Keratinocyte (primary cell): Measurements from ENCODE around the gene CLSTN2. TPM values are rescaled to one million over a fixed set of nuclear protein-coding genes. Genes with fewer than 3 reads are reported as not detected.

Experiments
- DNase-seq: peaks from one replicate; pipeline ENCODE4 v3.0.0-alpha.2; 2011; ENCODE audit warnings: low read depth, missing footprints, low spot score
- FAIRE-seq: peaks from 2 replicates; lab custom pipeline; 2011; peaks lifted over from hg19 to GRCh38; lab: Jason Lieb, UNC
- H2AFZ ChIP-seq: 2 replicates; pipeline ENCODE4 v1.6.0; 2012; ENCODE audit warnings: low read length, control low read depth, inconsistent platforms; ENCODE audit not compliant: control insufficient read depth
- H3K27ac ChIP-seq: 2 replicates; pipeline ENCODE4 v1.5.1; 2011; ENCODE audit warnings: low read length; ENCODE audit not compliant: control insufficient read depth, insufficient read depth
- H3K27me3 ChIP-seq: 3 replicates; pipeline ENCODE4 v1.6.0; 2011; ENCODE audit warnings: low read length; ENCODE audit not compliant: control insufficient read depth, insufficient read depth; ENCODE audit errors: extremely low read depth
- H3K36me3 ChIP-seq, 2 experiments: 2 replicates in 1 of 2; 3 replicates in 1 of 2; pipeline ENCODE4 v1.5.1; 2011; ENCODE audit warnings: low read length in 2 of 2, mild to moderate bottlenecking in 1 of 2; ENCODE audit not compliant: control insufficient read depth in 2 of 2, insufficient read depth in 2 of 2; ENCODE audit errors: extremely low read depth in 1 of 2
- H3K4me1 ChIP-seq: 3 replicates; pipeline ENCODE4 v1.5.1; 2011; ENCODE audit warnings: low read length; ENCODE audit not compliant: control insufficient read depth, insufficient read depth; ENCODE audit errors: extremely low read depth
- H3K4me2 ChIP-seq: 3 replicates; pipeline ENCODE4 v1.6.0; 2011; ENCODE audit warnings: low read depth, low read length; ENCODE audit not compliant: control insufficient read depth, insufficient read depth; ENCODE audit errors: extremely low read depth
- H3K4me3 ChIP-seq, 3 experiments: fragments of 200-600 bp in 1 of 3; sonication (generic) in 1 of 3; 2 replicates in 2 of 3; 3 replicates in 1 of 3; pipeline ENCODE4 v1.5.1; 2011 to 2016; ENCODE audit warnings: low read length in 3 of 3, mild to moderate bottlenecking in 3 of 3, control low read depth in 2 of 3, inconsistent platforms in 1 of 3, low read depth in 1 of 3, mixed read lengths in 1 of 3, mixed run types in 1 of 3, moderate library complexity in 1 of 3; ENCODE audit not compliant: control insufficient read depth in 2 of 3, insufficient read depth in 2 of 3; ENCODE audit errors: extremely low read depth in 1 of 3
- H3K79me2 ChIP-seq: 2 replicates; pipeline ENCODE4 v1.6.0; 2012; ENCODE audit warnings: low read length; ENCODE audit not compliant: control insufficient read depth, insufficient read depth
- H3K9ac ChIP-seq: 3 replicates; pipeline ENCODE4 v1.6.0; 2011; ENCODE audit warnings: low read length; ENCODE audit not compliant: control insufficient read depth, insufficient read depth; ENCODE audit errors: extremely low read depth
- H3K9me1 ChIP-seq: 3 replicates; pipeline ENCODE4 v1.6.0; 2011; ENCODE audit warnings: low read length; ENCODE audit not compliant: control insufficient read depth, insufficient read depth; ENCODE audit errors: extremely low read depth
- H3K9me3 ChIP-seq: 2 replicates; pipeline ENCODE4 v1.5.1; 2012; ENCODE audit warnings: low read depth, low read length; ENCODE audit not compliant: control insufficient read depth
- H4K20me1 ChIP-seq: 3 replicates; pipeline ENCODE4 v1.6.0; 2011; ENCODE audit warnings: low read length; ENCODE audit not compliant: control insufficient read depth, insufficient read depth; ENCODE audit errors: extremely low read depth
- EZH2 ChIP-seq: IDR thresholded peaks from one replicate; pipeline ENCODE4 v1.6.1; 2012; ENCODE audit warnings: inconsistent platforms, mild to moderate bottlenecking, low read length, moderate library complexity
- dilution Hi-C: fragments of 300-500 bp; cut with MboI; formaldehyde crosslinking; loops from one replicate; pipeline ENCODE4 v1.7.0; 2020; ENCODE audit warnings: low sequenced_read_pairs; ENCODE audit not compliant: extremely low pct_ligation_motif_present
- polyA plus RNA-seq, 5 experiments: library from polyadenylated mRNA; depleted of rRNA in 3 of 5; stranded (reverse) in 3 of 5; stranded (forward) in 1 of 5; unstranded in 1 of 5; fragments of >200 nt; gene quantifications; 1 replicate in 1 of 5; 2 replicates in 3 of 5; 3 replicates in 1 of 5; pipeline versions ENCODE4 v1.2.1 to v1.2.3, GENCODE V29; 2011 to 2012; ENCODE audit warnings: missing spikeins in 2 of 5, low read depth in 1 of 5, low replicate concordance in 1 of 5
- TF ChIP-seq, protein P1 (sequence below), 3 experiments: IDR thresholded peaks in 1 of 3; conservative IDR thresholded peaks in 1 of 3; optimal IDR thresholded peaks in 1 of 3; 2 replicates in 2 of 3; 3 replicates in 1 of 3; pipeline versions ENCODE3 to v1.5.1; 2011; ENCODE audit warnings: low read length in 3 of 3, mild to moderate bottlenecking in 3 of 3, moderate library complexity in 2 of 3, control low read depth in 1 of 3, inconsistent platforms in 1 of 3; ENCODE audit not compliant: insufficient read depth in 2 of 3; ENCODE audit errors: extremely low read depth in 1 of 3

Gene CLSTN2
- polyA plus RNA-seq, 1 donor (not counting 4 experiments of a cell fraction or from before 2014, with no cell fraction given), result 0.09 TPM

DNA sequence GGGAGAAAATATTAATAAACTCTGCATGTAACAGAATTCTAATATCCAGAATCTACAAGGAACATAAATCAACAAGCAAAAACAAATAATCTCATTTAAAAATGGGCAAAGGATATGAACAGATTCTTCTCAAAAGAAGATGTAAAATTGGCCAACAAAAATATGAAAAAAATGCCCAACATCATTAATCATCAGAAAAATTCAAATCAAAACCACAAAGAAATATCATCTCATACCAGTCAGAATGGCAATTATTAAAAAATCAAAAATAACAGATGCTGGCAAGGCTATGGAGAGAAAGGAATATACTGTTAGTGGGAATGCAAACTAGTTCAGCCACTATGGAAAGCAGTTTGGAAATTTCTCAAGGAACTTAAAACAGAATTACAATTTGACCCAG lies 592.2 kb downstream of the CLSTN2 start:
- no peaks in the 10 kb centered on the region for H3K36me3 ChIP-seq
- no peak overlapping the region for H3K9ac ChIP-seq
- DNase-seq, result no peak
- dilution Hi-C loops, result no loop called here
- no peaks in the 10 kb centered on the region for H3K27me3 ChIP-seq
- TF ChIP-seq EZH2, result no peak
- TF ChIP-seq, protein P1, sequence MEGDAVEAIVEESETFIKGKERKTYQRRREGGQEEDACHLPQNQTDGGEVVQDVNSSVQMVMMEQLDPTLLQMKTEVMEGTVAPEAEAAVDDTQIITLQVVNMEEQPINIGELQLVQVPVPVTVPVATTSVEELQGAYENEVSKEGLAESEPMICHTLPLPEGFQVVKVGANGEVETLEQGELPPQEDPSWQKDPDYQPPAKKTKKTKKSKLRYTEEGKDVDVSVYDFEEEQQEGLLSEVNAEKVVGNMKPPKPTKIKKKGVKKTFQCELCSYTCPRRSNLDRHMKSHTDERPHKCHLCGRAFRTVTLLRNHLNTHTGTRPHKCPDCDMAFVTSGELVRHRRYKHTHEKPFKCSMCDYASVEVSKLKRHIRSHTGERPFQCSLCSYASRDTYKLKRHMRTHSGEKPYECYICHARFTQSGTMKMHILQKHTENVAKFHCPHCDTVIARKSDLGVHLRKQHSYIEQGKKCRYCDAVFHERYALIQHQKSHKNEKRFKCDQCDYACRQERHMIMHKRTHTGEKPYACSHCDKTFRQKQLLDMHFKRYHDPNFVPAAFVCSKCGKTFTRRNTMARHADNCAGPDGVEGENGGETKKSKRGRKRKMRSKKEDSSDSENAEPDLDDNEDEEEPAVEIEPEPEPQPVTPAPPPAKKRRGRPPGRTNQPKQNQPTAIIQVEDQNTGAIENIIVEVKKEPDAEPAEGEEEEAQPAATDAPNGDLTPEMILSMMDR (optimal IDR thresholded peaks at IDR 0.05 in 1 of 3, IDR thresholded peaks at IDR 0.05 in 1 of 3, conservative IDR thresholded peaks at IDR 0.05 in 1 of 3; ENCODE audit: extremely low read depth in 1 of 3, insufficient read depth in 2 of 3, low read length in 3 of 3), result no peak
- no peaks in the 10 kb centered on the region for H3K9me3 ChIP-seq
- no peaks in the 10 kb centered on the region for H4K20me1 ChIP-seq
- no peak overlapping the region for H3K27ac ChIP-seq
- H3K9me1 ChIP-seq, result no peaks in the 10 kb centered on the region
- no peak overlapping the region for H3K4me3 ChIP-seq
- H3K4me1 ChIP-seq, result peaks cover 28% of the 10 kb centered on the region
- H3K4me2 ChIP-seq, result no peak overlapping the region
- H3K79me2 ChIP-seq, result no peaks in the 10 kb centered on the region
- no peak overlapping the region for H2AFZ ChIP-seq
- FAIRE-seq, result no peak

DNA sequence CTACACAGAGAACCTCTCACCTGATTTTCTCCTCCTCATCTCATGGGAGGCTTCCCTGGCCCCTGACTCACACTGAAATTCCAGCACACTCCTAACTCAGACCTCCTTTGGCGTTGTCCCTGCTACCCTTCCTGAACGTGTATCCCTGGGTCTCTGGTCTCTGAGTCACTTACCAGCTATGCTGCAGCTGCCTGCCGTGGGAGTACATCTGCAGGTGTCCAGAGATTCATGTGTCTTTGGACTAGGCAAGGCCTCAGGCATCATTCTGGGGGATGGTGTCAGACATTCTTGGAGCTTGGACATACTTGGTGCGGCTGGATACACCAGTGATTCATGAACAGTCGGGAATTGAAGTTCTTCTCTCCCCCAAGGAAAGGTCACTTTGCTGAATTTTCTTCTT lies 594.1 kb downstream of the CLSTN2 start:
- H3K79me2 ChIP-seq, result no peaks in the 10 kb centered on the region
- peak overlapping the region; percentile 64 for H3K4me2 ChIP-seq
- no peaks in the 10 kb centered on the region for H3K9me3 ChIP-seq
- no peaks in the 10 kb centered on the region for H3K9me1 ChIP-seq
- H3K9ac ChIP-seq, result no peak overlapping the region
- peaks cover 28% of the 10 kb centered on the region for H3K4me1 ChIP-seq
- peak overlapping the region; percentile 68 for H3K27ac ChIP-seq
- TF ChIP-seq, protein P1 (optimal IDR thresholded peaks at IDR 0.05 in 1 of 3, IDR thresholded peaks at IDR 0.05 in 1 of 3, conservative IDR thresholded peaks at IDR 0.05 in 1 of 3; ENCODE audit: extremely low read depth in 1 of 3, insufficient read depth in 2 of 3, low read length in 3 of 3), result no peak
- no peak for TF ChIP-seq EZH2
- no peak overlapping the region for H3K4me3 ChIP-seq
- dilution Hi-C loops, result no loop called here
- no peaks in the 10 kb centered on the region for H3K27me3 ChIP-seq
- DNase-seq (peak; percentile 100), FAIRE-seq (peak; percentile 100)
- H3K36me3 ChIP-seq, result no peaks in the 10 kb centered on the region
- no peaks in the 10 kb centered on the region for H4K20me1 ChIP-seq
- no peak overlapping the region for H2AFZ ChIP-seq
